ENCODE measurements around the gene SAMD3.

- TF ChIP-seq CTCF (IDR thresholded peaks at IDR 0.05): no peak
- no peak for TF ChIP-seq POLR2A (IDR thresholded peaks at IDR 0.05)
- TF ChIP-seq EP300 (IDR thresholded peaks at IDR 0.05): no peak
Measured at GRCh38 chr6:130259557-130259956, 36.8 kb upstream of the SAMD3 start.

Data from sigmoid colon (tissue), 4 donors.